HG03571 (cell line): Measurements from ENCODE around the gene PLEKHH3.

Experiments used
- ATAC-seq: cut with Tn5 transposase; IDR thresholded peaks from one replicate; pipeline ENCODE4 v1.9.1; 2021; ENCODE audit not compliant: unreplicated experiment

PLEKHH3 gene, protein sequence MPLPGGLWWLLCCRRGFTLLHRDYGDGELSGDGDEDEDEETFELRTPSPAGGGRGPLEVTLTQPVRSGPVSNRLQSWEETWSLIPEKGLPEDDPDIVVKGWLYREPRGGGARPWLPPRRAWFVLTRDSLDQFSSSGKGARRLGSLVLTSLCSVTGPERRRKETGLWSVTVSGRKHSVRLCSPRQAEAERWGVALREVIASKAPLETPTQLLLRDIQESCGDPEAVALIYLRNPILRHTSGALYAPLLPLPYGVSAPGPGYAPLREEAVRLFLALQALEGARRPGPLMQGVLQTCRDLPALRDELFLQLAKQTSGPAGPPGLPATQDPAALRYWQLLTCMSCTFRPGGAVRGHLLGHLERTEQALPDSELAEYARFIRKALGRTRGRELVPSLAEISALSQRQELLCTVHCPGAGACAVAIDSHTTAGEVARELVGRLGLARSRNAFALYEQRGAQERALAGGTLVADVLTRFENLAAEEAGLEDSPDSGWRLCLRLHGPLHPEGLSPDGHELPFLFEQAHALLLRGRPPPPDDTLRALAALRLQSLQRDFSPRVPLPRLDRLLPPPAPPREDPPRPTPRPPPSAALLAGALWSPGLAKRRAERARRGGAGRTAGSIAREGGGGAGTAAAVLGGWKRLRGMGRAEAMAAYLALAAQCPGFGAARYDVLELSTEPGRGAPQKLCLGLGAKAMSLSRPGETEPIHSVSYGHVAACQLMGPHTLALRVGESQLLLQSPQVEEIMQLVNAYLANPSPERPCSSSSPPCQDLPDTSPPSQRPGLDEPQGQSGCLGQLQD

DNA sequence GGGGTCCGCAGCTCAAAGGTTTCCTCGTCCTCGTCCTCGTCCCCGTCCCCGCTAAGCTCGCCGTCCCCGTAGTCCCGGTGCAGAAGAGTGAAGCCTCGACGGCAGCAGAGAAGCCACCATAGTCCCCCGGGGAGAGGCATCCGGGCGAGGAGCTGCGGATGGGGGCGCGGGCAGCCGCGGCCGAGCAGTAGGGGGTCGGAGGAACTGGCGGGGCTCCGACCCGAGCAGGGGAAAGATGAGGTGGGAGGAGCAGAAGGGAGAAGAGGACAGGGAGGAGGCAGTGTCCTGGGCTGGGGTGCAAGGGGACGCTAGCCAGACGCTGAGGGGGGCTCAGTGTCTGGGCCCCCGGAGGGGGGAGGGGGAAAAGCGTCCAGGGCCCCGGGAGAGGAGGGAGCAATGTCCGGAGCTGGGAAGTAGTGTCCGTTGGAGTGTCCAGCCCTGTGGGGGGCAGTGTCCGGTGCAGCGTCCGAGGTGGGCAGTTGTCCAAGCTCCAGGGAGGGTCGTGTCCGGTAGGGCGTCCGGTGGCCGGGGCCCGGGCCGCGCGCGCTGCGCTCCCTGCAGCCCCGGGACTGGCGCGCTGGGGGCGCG is at the start of gene PLEKHH3:
TSS of gene PLEKHH3 (minus strand) at position 571 of the 588 bp plus-strand sequence. CDS start at position 140, 431 bp downstream.
- ATAC-seq, result no peak

DNA sequence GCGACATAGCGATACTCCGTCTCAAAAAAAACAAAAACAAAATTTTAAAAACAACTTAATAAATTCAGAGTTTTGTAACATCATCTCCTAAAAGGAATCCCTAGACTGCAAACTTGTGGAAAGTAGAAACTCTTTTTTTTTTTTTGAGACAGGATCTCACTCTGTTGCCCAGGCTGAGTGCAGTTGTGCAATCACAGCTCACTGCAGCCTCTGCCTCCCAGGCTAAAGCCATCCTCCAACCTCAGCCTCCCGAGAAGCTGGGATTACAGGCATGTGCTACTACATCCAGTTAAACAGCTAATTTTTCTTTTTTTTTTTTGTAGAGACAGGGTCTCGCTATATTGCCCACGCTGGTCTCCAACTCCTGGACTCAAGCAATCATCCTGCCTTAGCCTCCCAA is 48.3 kb upstream of the PLEKHH3 start:
- no peak for ATAC-seq

DNA sequence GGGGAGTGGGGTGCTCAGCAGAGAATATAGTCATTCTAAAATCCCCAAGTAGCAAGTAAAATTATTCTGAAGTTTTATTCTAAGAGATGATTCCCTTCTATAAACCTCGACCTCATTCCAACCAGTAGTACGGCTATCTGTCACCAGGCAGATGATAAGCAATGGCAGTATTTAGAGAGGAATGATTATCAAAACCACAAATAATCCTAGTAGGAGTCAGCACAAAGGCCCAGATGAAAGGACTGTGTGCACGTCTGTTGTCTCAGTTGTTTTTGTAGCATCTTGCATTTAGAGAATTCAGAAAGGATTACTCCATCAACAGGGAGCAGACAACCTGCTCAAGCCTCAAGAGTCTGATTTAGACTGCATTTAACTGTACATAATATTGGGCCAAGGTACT is 46.8 kb upstream of the PLEKHH3 start:
- no peak for ATAC-seq

DNA sequence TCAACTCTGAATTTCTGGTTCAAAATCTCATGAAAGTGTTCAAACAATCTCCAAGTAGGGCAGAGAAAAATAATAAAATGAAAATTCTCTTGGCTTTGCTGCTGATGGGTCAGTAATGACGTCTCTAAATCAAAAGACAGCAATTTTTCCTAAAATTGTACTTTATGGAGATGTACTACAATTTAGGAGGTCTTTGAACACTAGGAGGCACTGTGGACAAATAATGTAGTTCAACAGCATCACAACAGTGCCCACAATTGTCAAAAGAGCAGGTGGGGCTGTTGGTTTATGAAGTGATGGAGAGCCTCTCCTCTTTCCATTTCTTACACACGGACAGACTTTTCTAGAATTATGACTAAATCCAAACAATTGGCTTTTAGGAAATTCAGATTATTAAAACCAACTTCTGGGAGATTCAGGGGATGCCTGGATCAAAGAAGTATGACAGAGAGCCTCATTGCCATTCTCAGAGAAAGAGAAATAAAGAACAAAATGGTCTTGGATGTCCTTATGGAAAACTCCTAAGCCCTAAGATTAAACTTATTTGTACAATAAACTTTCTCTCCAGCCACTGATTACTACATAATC is 44.3 kb upstream of the PLEKHH3 start:
- ATAC-seq, result no peak

DNA sequence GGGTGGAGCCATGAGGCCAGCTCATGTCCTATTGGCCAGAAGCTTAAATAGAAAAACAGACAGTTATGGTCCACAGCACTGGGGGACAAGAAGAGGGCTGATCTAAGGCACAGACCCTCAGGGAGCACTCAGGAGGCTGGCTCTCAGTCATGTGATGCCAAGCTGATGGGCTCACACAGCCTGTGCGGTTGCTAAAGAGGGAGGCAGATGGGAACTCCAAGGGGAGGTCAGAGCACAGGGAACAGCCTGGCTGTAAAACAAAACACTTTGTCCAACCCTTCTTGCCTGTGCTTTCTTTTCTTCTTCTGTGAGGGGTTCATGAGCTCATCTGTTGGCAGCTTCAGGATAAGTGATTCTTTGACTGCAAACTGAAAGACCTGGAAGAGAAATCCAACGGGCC is 32.8 kb upstream of the PLEKHH3 start:
- ATAC-seq, result no peak

DNA sequence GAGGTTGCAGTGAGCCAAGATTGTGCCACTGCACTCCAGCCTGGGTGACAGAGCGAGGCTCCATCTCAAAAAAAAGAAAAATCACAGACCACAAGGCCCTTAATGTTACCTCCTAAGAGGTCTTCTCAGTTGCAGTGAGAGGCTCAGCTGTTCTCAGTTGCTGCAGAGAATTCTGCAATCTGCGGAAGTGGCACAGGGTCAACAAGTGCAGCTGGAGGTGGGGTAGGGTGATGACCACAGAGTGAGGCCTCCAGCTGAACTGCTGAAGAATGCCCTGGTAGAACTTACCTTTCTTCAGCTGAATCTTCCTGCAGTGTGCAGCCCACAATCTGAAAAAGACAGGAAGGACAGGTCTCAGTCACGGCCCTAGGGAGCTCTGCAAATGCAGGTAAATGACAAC is 31.8 kb upstream of the PLEKHH3 start:
- ATAC-seq, result no peak

DNA sequence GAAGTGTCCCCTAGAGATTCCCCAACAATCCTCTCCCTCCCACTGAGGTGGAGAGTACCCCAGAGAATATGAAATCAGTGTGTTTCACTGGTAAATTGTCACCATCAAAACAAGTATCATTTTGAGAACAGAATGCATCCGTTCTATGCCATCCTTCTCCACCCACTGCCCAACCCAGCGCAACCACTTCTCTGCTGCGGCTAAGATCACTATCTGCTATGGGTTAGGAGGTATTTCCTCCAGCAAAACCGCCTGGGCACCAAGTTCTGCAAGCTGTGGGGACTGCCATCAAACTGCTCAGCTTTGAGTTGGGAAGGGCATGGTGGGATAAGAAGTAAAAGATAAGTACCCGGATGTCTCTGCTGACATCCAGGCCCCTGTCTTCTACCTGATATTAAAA is 29.9 kb upstream of the PLEKHH3 start:
- no peak for ATAC-seq

DNA sequence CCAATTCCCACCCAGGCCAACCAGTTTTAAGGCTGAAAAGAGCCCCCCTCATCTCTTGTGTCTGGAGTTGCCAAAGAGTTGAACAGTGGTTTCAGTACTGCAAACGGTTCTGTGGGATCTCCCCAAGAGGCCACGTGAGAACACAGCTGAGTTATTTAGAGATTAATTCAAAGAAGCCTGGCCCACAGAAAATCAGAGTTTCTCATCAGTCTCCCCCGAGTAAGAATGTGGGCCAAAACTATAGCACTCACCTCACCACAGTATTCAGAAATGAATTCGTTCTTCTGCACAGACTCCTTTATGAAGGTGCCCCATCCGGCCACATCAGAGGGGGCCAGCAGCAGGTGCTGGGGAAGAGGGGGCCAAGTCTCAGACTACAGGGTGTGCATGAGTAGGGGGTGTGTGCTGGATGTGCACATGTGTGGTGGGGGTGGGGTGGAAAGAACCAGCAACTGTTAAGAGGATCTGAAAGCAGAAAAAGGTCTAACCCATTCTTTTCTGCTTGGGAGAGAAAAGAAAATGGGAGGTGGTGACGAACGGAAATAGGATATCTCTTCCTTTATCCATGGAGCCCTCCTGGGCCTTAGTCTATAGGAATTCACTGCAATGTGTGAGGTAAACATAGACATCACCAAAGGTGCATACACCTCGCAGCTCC is 28.2 kb upstream of the PLEKHH3 start:
- peak; percentile 69 for ATAC-seq

DNA sequence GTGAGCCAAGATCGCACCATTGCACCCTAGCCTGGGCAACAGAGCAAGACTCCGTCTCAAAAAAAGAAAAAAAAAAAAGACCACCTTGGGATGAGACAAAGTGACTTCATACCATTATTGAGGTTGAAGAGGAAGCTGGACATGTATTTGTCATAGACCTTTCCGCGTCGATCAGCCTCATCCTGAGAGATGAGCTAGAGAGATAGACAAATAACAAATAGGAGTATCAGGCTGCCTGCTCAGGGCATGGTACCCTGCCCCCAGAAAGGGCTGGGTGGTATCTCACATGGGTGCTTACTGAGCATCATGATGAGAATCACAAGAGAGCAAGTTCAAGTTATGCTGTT is 27.7 kb upstream of the PLEKHH3 start:
- no peak for ATAC-seq

DNA sequence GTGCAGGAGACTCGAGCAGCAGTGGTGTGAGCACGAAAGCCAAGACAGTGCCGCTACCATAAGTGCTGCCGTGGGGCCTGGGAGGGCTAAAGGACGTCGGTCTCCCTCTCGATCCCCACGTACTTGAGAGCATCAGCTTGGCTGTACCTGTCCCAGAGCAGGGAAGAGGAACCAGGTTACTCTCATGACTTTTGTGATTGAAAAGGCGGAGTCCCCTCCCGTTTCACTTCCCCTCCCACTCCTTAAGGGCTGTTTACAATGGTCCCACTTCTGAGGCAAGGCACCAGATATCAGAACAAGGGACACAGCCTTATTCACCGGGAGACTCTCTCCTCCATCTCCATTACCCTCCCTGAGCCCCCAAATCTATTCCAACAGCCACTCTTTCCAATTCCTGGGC is 25.7 kb upstream of the PLEKHH3 start:
- no peak for ATAC-seq

DNA sequence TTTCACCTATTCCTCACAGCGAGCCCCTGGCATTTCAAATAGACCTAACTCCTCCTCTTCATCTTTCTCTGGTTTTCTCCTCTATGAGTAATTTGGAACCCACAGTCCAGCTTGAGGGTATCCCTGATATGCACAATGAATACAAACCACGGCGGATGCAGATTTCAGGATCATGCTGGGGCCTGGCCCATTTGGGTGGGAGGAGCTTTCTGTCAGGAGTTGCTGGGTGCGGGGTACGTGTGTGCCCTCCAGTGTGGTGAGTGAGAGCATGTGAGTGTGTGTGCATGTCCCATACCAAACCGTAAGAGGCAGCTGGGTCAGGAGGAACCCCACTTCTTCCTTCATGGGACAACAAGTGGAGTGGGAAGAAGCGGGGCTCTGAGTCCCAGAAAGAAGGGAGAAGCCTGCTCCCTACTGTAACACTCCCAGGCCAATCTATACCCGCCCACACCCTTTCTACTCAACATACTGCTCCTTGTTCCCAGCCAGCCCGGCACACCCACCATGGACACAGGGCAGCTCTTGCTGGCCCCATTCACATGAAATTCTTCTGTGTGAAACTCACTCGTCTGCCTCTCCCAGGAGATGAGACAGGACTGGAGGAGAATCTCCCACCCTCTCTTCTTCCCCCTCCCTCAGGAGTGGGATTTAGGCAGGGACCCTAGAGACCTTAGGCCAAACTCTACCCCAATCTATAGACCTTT is 23.9 kb upstream of the PLEKHH3 start:
- no peak for ATAC-seq

DNA sequence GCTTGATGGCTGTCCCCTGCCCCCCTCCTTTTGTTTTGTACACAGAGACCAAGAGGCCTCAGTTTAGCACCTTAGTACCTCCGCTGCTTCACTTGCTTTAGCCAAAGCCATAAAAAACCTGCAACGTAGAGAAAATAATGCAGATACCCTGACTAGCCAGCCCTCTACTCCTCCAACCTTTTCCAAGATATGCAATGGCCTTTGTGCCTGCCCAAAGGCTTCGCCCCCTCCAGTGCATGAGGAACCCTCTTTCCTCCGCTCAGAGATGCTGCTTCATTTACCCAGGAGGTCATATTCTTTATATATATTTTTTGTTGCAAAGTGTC is 22.6 kb upstream of the PLEKHH3 start:
- no peak for ATAC-seq

DNA sequence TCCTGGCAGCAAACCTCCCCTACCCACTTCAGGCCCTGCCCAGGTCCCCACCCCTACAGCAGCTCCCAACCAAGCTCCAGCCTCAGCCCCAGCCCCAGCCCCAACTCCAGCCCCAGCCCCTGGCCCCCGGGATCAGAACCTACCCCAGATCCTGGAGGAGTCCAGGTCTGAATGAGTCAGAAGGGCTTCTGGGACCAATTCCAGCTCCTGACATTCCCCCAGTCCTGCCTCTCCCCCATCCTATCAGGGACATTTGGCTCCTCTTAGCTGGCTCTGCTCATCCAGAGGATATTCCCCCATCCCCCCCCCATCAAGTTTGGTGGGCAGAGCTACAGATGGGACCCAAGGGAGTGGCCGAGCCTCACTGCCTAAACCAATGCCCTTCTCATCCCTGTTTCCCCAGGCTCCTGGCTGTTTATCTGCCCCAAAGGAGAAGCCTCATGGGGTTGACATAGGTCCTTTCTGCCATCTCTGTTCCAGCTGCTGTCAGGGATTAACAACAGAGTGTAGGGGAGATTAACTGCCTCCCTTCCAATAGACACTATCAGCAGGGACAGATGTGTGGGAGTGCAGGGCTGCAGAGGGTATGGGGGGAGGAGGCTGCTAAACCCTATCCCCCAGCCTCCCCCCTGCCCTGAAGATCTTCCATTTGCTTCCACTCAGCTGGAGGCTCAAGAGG is 22.1 kb upstream of the PLEKHH3 start:
- ATAC-seq, result no peak

DNA sequence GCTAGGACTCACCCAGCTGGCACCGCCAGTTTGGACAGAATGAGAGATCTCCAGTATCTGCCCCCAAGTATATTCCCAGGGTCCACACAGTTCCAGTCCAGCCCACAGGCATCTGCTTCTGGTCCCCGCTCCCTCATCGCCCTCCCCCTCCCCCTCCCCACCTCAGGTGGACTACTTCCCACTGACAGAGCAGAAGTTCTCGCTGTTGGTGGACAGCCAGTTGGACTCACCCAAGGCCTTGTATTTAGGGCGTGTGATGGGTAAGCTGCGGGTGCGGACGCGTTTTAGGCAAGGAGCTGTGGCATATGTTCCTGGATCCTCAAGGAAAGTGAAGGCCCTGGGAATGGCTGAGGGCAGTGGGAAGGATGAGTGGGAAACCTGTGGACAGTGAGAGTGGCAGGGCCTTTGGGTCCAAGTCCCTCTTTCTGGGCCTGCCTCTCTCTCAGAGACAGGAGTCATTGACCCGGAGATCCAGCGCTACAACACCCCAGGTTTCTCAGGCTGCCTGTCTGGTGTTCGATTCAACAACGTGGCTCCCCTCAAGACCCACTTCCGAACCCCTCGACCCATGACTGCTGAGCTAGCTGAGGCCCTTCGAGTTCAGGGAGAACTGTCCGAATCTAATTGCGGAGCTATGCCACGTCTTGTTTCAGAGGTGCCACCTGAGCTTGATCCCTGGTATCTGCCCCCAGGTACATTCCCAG is 20.5 kb upstream of the PLEKHH3 start:
- no peak for ATAC-seq

DNA sequence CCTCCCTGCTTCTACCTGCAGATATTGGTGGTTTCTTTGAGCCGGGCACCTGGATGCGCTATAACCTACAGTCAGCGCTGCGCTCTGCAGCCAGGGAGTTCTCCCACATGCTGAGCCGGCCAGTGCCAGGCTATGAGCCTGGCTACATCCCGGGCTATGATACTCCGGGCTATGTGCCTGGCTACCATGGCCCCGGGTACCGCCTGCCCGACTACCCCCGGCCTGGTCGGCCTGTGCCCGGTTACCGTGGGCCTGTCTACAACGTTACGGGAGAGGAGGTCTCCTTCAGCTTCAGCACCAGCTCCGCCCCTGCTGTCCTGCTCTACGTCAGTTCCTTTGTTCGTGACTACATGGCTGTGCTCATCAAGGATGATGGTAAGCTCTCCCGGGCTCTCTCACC is 18.7 kb upstream of the PLEKHH3 start:
- no peak for ATAC-seq

DNA sequence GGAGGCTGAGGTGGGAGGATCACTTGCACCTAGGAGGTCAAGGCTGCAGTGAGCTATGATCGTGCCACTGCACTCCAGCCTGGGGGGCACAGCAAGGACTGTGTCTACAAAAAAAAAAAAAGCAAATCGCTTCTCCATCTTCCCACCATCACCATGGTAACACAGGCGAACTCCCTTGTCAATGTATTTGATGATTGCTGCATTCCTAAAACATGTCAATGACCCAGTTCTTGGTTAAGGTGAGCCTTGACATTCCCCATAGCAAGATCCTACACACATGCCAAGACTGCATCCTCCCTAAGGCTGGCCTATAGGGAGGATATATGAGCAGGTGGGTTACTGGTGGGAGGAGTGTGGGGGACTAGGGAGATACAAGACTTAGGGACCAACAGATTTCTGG is 17.7 kb upstream of the PLEKHH3 start:
- ATAC-seq, result no peak

DNA sequence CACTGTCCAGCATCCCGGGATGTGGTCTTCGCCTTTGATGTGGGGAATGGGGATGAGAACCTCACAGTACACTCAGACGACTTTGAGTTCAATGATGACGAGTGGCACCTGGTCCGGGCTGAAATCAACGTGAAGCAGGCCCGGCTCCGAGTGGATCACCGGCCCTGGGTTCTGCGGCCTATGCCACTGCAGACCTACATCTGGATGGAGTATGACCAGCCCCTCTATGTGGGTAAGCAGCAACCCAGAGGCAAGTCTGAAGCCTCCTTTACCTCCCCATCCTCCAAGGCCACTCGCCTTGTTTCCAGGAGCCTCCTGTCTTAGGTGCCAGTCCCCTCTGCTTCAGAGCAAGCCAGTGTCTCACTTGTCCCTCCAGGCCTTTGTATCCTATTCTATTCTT is 15.7 kb upstream of the PLEKHH3 start:
- no peak for ATAC-seq

DNA sequence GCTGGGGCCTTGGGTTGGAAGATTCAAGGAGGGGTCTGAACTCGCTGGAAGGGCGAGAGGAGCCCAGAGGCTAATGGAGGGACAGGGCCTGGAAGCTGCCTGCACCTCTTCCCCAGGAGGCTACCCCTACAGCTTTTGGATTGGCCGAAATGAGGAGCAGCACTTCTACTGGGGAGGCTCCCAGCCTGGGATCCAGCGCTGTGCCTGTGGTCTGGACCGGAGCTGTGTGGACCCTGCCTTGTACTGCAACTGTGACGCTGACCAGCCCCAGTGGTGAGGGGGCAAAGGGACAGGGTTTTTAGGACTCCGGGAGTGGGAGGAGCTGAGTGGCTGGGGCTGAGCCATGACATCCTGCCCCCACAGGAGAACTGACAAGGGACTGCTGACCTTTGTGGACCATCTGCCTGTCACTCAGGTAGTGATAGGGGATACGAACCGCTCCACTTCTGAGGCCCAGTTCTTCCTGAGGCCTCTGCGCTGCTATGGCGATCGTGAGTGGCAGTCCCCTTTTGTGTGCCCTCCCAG is 14.3 kb upstream of the PLEKHH3 start:
- ATAC-seq, result no peak

DNA sequence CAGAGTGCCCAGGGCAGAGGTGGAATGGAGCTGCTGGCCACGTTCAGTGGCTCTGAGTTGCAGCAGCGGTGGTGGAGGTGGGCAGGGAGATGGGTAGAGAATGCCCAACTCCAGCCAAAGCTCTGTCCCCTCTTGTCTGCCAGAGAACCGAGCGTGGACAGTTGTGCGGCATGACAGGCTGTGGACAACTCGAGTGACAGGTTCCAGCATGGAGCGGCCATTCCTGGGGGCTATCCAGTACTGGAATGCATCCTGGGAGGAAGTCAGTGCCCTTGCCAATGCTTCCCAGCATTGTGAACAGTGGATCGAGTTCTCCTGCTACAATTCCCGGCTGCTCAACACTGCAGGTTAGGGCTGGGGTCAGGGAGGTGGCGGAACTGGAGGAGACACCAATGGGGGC is 13.8 kb upstream of the PLEKHH3 start:
- ATAC-seq, result no peak
